HCT116 (cell line): ENCODE results near the gene TDRD9. TPM values are rescaled to one million over a fixed set of nuclear protein-coding genes. Genes with fewer than 3 reads are reported as not detected.

Experiments used
- ATAC-seq: fragments of 200-7000 bp; cut with Tn5 transposase; 2 replicates; pipeline ENCODE4 v1.9.1; 2020; ENCODE audit warnings: mild to moderate bottlenecking, moderate library complexity
- BruUV-seq: library from RNA; stranded (reverse); fragments of 400-500 nt; replicated peaks from 2 replicates; lab custom pipeline; 2021; lab: Mats Ljungman, UMichigan
- CTCF ChIA-PET: fragments of 300-600 bp; sonication (Branson Sonifier 250); formaldehyde crosslinking; loops from one replicate; lab custom pipeline; 2021; ENCODE audit warnings: antibody characterized with exemption; lab: Charles Lee
- POLR2A ChIA-PET: fragments of 300-600, 350-600 bp; sonication (Branson Sonifier 250); formaldehyde crosslinking; loops from one replicate; lab custom pipeline; 2021; ENCODE audit warnings: antibody characterized with exemption; lab: Charles Lee
- RAD21 ChIA-PET, 2 experiments: fragments of 300-600 bp; sonication (Branson Sonifier 250); formaldehyde crosslinking; loops; one replicate each; lab custom pipeline; 2023; ENCODE audit warnings: low total read pairs in 2 of 2; ENCODE audit not compliant: uncharacterized antibody in 2 of 2, unreplicated experiment in 2 of 2, low non-redundant PET in 1 of 2; lab: Charles Lee
- DNase-seq: peaks from one replicate; pipeline ENCODE4 v3.0.0-alpha.2; 2010; ENCODE audit warnings: low read depth, low spot score
- H2AFZ ChIP-seq: fragments of 200-600 bp; shearing (Covaris generic), sonication (generic); 2 replicates; pipeline ENCODE4 v1.6.1; 2017; ENCODE audit warnings: low read depth, mixed run types, mixed read lengths, antibody characterized with exemption, low read length; ENCODE audit not compliant: poor library complexity, severe bottlenecking
- H3K27ac ChIP-seq: 2 replicates; pipeline ENCODE4 v1.5.1; 2012; ENCODE audit warnings: low read depth, low read length
- H3K27me3 ChIP-seq: fragments of 200-600 bp; sonication (generic); 2 replicates; pipeline ENCODE4 v1.6.1; 2016; ENCODE audit warnings: mixed run types, low read length, mixed read lengths; ENCODE audit not compliant: insufficient read depth
- H3K36me3 ChIP-seq, 2 experiments: fragments of 200-500 bp in 1 of 2; fragments of 200-600 bp in 1 of 2; sonication (Bioruptor generic) in 1 of 2; sonication (generic) in 1 of 2; 2 replicates each; pipeline versions ENCODE4 v1.5.1 to v1.6.1; 2014 to 2016; ENCODE audit warnings: low read length in 2 of 2, inconsistent platforms in 1 of 2, mixed read lengths in 1 of 2, mixed run types in 1 of 2; ENCODE audit not compliant: insufficient read depth in 2 of 2, control insufficient read depth in 1 of 2
- H3K4me1 ChIP-seq, 2 experiments: fragments of 200-600 bp in 1 of 2; sonication (generic) in 1 of 2; 2 replicates each; pipeline versions ENCODE4 v1.5.1 to v1.6.1; 2012 to 2017; ENCODE audit warnings: low read length in 2 of 2, inconsistent platforms in 1 of 2, mild to moderate bottlenecking in 1 of 2, mixed read lengths in 1 of 2, mixed run types in 1 of 2, moderate library complexity in 1 of 2; ENCODE audit not compliant: insufficient read depth in 2 of 2, control insufficient read depth in 1 of 2
- H3K4me2 ChIP-seq: fragments of 200-600 bp; sonication (generic); 2 replicates; pipeline ENCODE4 v1.6.1; 2017; ENCODE audit warnings: mixed run types, low read length, mixed read lengths
- H3K4me3 ChIP-seq, 2 experiments: fragments of 200-600 bp in 1 of 2; sonication (generic) in 1 of 2; replicated peaks in 1 of 2; 2 replicates each; pipeline ENCODE4 v1.5.1; 2011 to 2016; ENCODE audit warnings: low read length in 2 of 2, control low read depth in 1 of 2, low read depth in 1 of 2, mild to moderate bottlenecking in 1 of 2, mixed read lengths in 1 of 2, mixed run types in 1 of 2
- H3K79me2 ChIP-seq: fragments of 200-600 bp; sonication (generic); 2 replicates; pipeline ENCODE4 v1.6.1; 2017; ENCODE audit warnings: mild to moderate bottlenecking, mixed run types, low read length, moderate library complexity, mixed read lengths; ENCODE audit not compliant: insufficient read depth
- H3K9ac ChIP-seq: fragments of 200-600 bp; sonication (generic); 2 replicates; pipeline ENCODE4 v1.6.1; 2016; ENCODE audit warnings: low read length, mixed read lengths
- H3K9me2 ChIP-seq: fragments of 200-600 bp; sonication (generic), shearing (Covaris generic); 2 replicates; pipeline ENCODE4 v1.6.1; 2017; ENCODE audit warnings: mixed run types, mild to moderate bottlenecking, moderate library complexity; ENCODE audit not compliant: insufficient read depth
- H3K9me3 ChIP-seq, 2 experiments: fragments of 200-500 bp in 1 of 2; fragments of 200-600 bp in 1 of 2; sonication (Bioruptor generic) in 1 of 2; sonication (generic) in 1 of 2; 2 replicates each; pipeline ENCODE4 v1.6.1; 2014 to 2017; ENCODE audit warnings: low read length in 2 of 2, mixed read lengths in 2 of 2, inconsistent platforms in 1 of 2, low read depth in 1 of 2, mild to moderate bottlenecking in 1 of 2, mixed run types in 1 of 2, moderate library complexity in 1 of 2; ENCODE audit not compliant: control insufficient read depth in 1 of 2, insufficient read depth in 1 of 2
- H4K20me1 ChIP-seq: fragments of 200-600 bp; sonication (generic), shearing (Covaris generic); 2 replicates; pipeline ENCODE4 v1.6.1; 2017; ENCODE audit warnings: mixed run types, mild to moderate bottlenecking, moderate library complexity; ENCODE audit not compliant: insufficient read depth
- CEBPB ChIP-seq: IDR thresholded peaks from 2 replicates; pipeline ENCODE4 v1.6.1; 2012; ENCODE audit warnings: low read depth
- EGR1 ChIP-seq: IDR thresholded peaks from 2 replicates; pipeline ENCODE4 v1.6.1; 2012; ENCODE audit warnings: low read depth
- EZH2 ChIP-seq: fragments of 200-600 bp; sonication (generic); IDR thresholded peaks from 2 replicates; pipeline ENCODE4 v1.6.1; 2017; ENCODE audit warnings: antibody characterized with exemption, mixed run types
- FOSL1 ChIP-seq: IDR thresholded peaks from 2 replicates; pipeline ENCODE4 v1.6.1; 2012; ENCODE audit warnings: low read depth
- JUND ChIP-seq: IDR thresholded peaks from 2 replicates; pipeline ENCODE4 v1.6.1; 2012
- POLR2A ChIP-seq: IDR thresholded peaks from 2 replicates; pipeline ENCODE4 v1.7.0; 2011; ENCODE audit warnings: borderline replicate concordance; ENCODE audit not compliant: insufficient read depth, insufficient read length; ENCODE audit errors: extremely low read depth
- POLR2AphosphoS5 ChIP-seq: IDR thresholded peaks from 2 replicates; pipeline ENCODE4 v1.6.1; 2011; ENCODE audit warnings: mild to moderate bottlenecking, low read depth, low read length, moderate library complexity
- TCF7L2 ChIP-seq: IDR thresholded peaks from 2 replicates; pipeline ENCODE4 v1.7.0; 2011; ENCODE audit warnings: borderline replicate concordance, inconsistent platforms; ENCODE audit not compliant: insufficient read depth, insufficient read length; ENCODE audit errors: extremely low read depth
- YY1 ChIP-seq: IDR thresholded peaks from 2 replicates; pipeline ENCODE4 v1.6.1; 2011; ENCODE audit warnings: low read length, low read depth, moderate library complexity, mild to moderate bottlenecking; ENCODE audit not compliant: insufficient replicate concordance; ENCODE audit errors: extremely low read depth
- ZFX ChIP-seq: fragments of 450-650 bp; IDR thresholded peaks from 2 replicates; pipeline ENCODE4 v1.6.1; 2017
- intact Hi-C: fragments of 100-400 bp; cut with micrococcal nuclease; formaldehyde crosslinking; loops from 2 replicates; pipeline ENCODE4 v1.10.0; 2022
- total RNA-seq: library from RNA; stranded (reverse); gene quantifications from one replicate; pipeline ENCODE4 v1.2.1, GENCODE V29; 2021; ENCODE audit not compliant: unreplicated experiment
- TF ChIP-seq, protein P1 (sequence below): IDR thresholded peaks from 2 replicates; pipeline ENCODE4 v1.6.1; 2012; ENCODE audit warnings: low read depth
- TF ChIP-seq, protein P2 (sequence below), 3 experiments: fragments of 200-600 bp in 1 of 3; sonication (generic) in 1 of 3; IDR thresholded peaks in 2 of 3; conservative IDR thresholded peaks in 1 of 3; 2 replicates each; pipeline ENCODE4 v1.5.1; 2012 to 2017; ENCODE audit warnings: low read depth in 2 of 3, low read length in 2 of 3, antibody characterized with exemption in 1 of 3, borderline replicate concordance in 1 of 3, control low read depth in 1 of 3, mild to moderate bottlenecking in 1 of 3, mixed read lengths in 1 of 3, mixed run types in 1 of 3, moderate library complexity in 1 of 3; ENCODE audit not compliant: insufficient read depth in 1 of 3

Gene TDRD9
- total RNA-seq, 1 experiment from 2014 or later: not detected

DNA sequence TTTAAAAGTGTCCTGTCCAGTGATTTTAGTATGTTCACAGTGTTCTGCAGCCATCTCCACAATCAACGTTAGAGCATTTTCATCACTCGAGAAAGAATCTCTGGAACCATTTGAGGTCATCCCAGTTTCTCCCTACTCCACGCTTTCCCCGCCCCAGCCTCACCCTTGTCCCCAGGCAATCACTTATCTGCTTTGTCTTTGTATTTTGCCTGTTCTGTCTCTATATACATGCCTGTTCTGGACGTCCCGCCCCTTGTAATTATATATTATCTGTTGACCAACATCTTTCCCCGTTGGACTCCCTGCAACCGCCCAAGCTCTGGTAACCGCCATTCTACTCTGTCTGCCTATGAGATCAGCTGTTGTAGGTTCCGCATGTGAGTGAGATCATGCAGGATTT, 135.7 kb downstream of the TDRD9 start (continued):
- TF ChIP-seq, protein P1, sequence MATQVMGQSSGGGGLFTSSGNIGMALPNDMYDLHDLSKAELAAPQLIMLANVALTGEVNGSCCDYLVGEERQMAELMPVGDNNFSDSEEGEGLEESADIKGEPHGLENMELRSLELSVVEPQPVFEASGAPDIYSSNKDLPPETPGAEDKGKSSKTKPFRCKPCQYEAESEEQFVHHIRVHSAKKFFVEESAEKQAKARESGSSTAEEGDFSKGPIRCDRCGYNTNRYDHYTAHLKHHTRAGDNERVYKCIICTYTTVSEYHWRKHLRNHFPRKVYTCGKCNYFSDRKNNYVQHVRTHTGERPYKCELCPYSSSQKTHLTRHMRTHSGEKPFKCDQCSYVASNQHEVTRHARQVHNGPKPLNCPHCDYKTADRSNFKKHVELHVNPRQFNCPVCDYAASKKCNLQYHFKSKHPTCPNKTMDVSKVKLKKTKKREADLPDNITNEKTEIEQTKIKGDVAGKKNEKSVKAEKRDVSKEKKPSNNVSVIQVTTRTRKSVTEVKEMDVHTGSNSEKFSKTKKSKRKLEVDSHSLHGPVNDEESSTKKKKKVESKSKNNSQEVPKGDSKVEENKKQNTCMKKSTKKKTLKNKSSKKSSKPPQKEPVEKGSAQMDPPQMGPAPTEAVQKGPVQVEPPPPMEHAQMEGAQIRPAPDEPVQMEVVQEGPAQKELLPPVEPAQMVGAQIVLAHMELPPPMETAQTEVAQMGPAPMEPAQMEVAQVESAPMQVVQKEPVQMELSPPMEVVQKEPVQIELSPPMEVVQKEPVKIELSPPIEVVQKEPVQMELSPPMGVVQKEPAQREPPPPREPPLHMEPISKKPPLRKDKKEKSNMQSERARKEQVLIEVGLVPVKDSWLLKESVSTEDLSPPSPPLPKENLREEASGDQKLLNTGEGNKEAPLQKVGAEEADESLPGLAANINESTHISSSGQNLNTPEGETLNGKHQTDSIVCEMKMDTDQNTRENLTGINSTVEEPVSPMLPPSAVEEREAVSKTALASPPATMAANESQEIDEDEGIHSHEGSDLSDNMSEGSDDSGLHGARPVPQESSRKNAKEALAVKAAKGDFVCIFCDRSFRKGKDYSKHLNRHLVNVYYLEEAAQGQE: no peak
- TF ChIP-seq EGR1 (no peak), JUND (no peak), EZH2 (no peak), POLR2A (no peak), POLR2AphosphoS5 (no peak), FOSL1 (no peak)
- TF ChIP-seq, protein P2, sequence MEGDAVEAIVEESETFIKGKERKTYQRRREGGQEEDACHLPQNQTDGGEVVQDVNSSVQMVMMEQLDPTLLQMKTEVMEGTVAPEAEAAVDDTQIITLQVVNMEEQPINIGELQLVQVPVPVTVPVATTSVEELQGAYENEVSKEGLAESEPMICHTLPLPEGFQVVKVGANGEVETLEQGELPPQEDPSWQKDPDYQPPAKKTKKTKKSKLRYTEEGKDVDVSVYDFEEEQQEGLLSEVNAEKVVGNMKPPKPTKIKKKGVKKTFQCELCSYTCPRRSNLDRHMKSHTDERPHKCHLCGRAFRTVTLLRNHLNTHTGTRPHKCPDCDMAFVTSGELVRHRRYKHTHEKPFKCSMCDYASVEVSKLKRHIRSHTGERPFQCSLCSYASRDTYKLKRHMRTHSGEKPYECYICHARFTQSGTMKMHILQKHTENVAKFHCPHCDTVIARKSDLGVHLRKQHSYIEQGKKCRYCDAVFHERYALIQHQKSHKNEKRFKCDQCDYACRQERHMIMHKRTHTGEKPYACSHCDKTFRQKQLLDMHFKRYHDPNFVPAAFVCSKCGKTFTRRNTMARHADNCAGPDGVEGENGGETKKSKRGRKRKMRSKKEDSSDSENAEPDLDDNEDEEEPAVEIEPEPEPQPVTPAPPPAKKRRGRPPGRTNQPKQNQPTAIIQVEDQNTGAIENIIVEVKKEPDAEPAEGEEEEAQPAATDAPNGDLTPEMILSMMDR (IDR thresholded peaks at IDR 0.05 in 2 of 3, conservative IDR thresholded peaks at IDR 0.05 in 1 of 3; ENCODE audit: borderline replicate concordance in 1 of 3, insufficient read depth in 1 of 3, low read depth in 2 of 3, low read length in 2 of 3): no peak

DNA sequence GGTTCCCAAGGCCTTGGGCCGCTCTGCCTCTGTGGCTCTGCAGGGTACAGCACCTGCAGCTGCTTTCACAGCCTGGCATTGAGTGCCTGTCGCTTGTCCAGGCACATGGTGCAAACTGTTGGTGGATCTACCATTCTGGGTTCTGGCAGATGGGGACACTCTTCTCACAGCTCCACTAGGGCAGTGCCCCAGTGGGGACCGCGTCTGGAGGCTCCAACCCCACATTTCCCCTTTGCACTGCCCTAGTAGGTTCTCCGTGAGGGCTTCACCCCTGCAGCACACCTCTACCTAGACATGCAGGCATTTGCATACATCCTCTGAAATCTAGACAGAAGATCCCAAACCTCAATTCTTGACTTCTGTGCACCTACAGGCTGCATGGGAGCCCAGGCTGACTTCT, 138.0 kb downstream of the TDRD9 start:
- no TSS peak for BruUV-seq
- intact Hi-C loops: no loop called here
- RAD21 ChIA-PET: no interaction called here

More for the DNA sequence above, 138.0 kb downstream of the TDRD9 start:
- no peaks in the 10 kb centered on the region for H3K79me2 ChIP-seq
- H3K27me3 ChIP-seq: no peaks in the 10 kb centered on the region
- no peak overlapping the region for H3K4me2 ChIP-seq
- DNase-seq (no peak), ATAC-seq (no peak)
- no peak overlapping the region for H3K27ac ChIP-seq
- H3K36me3 ChIP-seq: no peaks in the 10 kb centered on the region
- no peak for TF ChIP-seq ZFX
- TF ChIP-seq CEBPB: no peak
- no peak for TF ChIP-seq TCF7L2
- no peak for TF ChIP-seq YY1
- ChIA-PET CTCF (no interaction called here), POLR2A (no interaction called here)
- peaks cover 0 to 4% of the 10 kb centered on the region in 2 experiments; a peak in 1 of 4 replicates for H3K9me3 ChIP-seq
- H3K4me3 ChIP-seq: no peak overlapping the region
- H4K20me1 ChIP-seq: no peaks in the 10 kb centered on the region
- no peaks in the 10 kb centered on the region for H3K4me1 ChIP-seq
- H3K9me2 ChIP-seq: no peaks in the 10 kb centered on the region
- no peak overlapping the region for H3K9ac ChIP-seq
- no peak overlapping the region for H2AFZ ChIP-seq
